ENCODE data around the gene KLHL14.

GRCh38 chr18:32624182-32624723 lies 148.6 kb downstream of the KLHL14 start:
- TF ChIP-seq, protein P1, sequence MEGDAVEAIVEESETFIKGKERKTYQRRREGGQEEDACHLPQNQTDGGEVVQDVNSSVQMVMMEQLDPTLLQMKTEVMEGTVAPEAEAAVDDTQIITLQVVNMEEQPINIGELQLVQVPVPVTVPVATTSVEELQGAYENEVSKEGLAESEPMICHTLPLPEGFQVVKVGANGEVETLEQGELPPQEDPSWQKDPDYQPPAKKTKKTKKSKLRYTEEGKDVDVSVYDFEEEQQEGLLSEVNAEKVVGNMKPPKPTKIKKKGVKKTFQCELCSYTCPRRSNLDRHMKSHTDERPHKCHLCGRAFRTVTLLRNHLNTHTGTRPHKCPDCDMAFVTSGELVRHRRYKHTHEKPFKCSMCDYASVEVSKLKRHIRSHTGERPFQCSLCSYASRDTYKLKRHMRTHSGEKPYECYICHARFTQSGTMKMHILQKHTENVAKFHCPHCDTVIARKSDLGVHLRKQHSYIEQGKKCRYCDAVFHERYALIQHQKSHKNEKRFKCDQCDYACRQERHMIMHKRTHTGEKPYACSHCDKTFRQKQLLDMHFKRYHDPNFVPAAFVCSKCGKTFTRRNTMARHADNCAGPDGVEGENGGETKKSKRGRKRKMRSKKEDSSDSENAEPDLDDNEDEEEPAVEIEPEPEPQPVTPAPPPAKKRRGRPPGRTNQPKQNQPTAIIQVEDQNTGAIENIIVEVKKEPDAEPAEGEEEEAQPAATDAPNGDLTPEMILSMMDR (IDR thresholded peaks at IDR 0.05; ENCODE audit: insufficient read depth, low read length): no peak
- no peak for TF ChIP-seq POLR2AphosphoS5 (IDR thresholded peaks at IDR 0.05; ENCODE audit: low read depth)
- TF ChIP-seq SPI1 (IDR thresholded peaks at IDR 0.05; ENCODE audit: borderline replicate concordance, low read depth): no peak
- no peak for TF ChIP-seq REST (IDR thresholded peaks at IDR 0.05; ENCODE audit: insufficient replicate concordance, low read depth)
